DOHH2 (cell line): ENCODE measurements around the gene AGBL4.

Source experiments
- H3F3A ChIP-seq: fragments of 200-600 bp; sonication (generic), shearing (Covaris generic); 2 replicates; pipeline ENCODE4 v1.6.0; 2016; ENCODE audit warnings: antibody characterized with exemption, mild to moderate bottlenecking; ENCODE audit not compliant: control insufficient read depth, insufficient read depth
- H3K27ac ChIP-seq: fragments of 200-600 bp; sonication (generic); 2 replicates; pipeline ENCODE4 v1.5.1; 2014; ENCODE audit warnings: low read depth, mild to moderate bottlenecking, low read length, moderate library complexity
- H3K27me3 ChIP-seq: fragments of 200-600 bp; sonication (generic); 2 replicates; pipeline ENCODE4 v1.6.1; 2014; ENCODE audit warnings: mild to moderate bottlenecking, low read length, mixed read lengths; ENCODE audit not compliant: control insufficient read depth
- H3K36me3 ChIP-seq: fragments of 200-600 bp; sonication (generic); 2 replicates; pipeline ENCODE4 v1.6.1; 2014; ENCODE audit warnings: mild to moderate bottlenecking, low read length, moderate library complexity, mixed read lengths; ENCODE audit not compliant: control insufficient read depth
- H3K4me1 ChIP-seq: fragments of 200-600 bp; sonication (generic); 2 replicates; pipeline ENCODE4 v1.6.1; 2014; ENCODE audit warnings: mild to moderate bottlenecking, low read length, mixed read lengths; ENCODE audit not compliant: control insufficient read depth
- H3K4me2 ChIP-seq: fragments of 200-600 bp; sonication (generic); 2 replicates; pipeline ENCODE4 v1.6.0; 2014; ENCODE audit warnings: mild to moderate bottlenecking, low read length, moderate library complexity
- H3K4me3 ChIP-seq: fragments of 200-600 bp; sonication (generic); 2 replicates; pipeline ENCODE4 v1.5.1; 2014; ENCODE audit warnings: mild to moderate bottlenecking, low read length, mixed read lengths
- H3K79me2 ChIP-seq: fragments of 200-600 bp; sonication (generic); 2 replicates; pipeline ENCODE4 v1.6.1; 2014; ENCODE audit warnings: mild to moderate bottlenecking, low read length, mixed read lengths; ENCODE audit not compliant: control insufficient read depth
- H3K9me2 ChIP-seq: fragments of 200-600 bp; sonication (generic); replicated peaks from 2 replicates; pipeline ENCODE4 v1.6.1; 2014; ENCODE audit warnings: mild to moderate bottlenecking, low read length, mixed read lengths; ENCODE audit not compliant: control insufficient read depth
- H3K9me3 ChIP-seq: fragments of 200-600 bp; sonication (generic); 2 replicates; pipeline ENCODE4 v1.6.1; 2014; ENCODE audit warnings: antibody characterized with exemption, low read length, mixed read lengths; ENCODE audit not compliant: control insufficient read depth, insufficient read depth
- H4K20me1 ChIP-seq: fragments of 200-600 bp; sonication (generic); 2 replicates; pipeline ENCODE4 v1.6.0; 2014; ENCODE audit warnings: low read depth, mild to moderate bottlenecking, antibody characterized with exemption, low read length, moderate library complexity; ENCODE audit not compliant: control insufficient read depth, insufficient read depth
- EZH2phosphoT487 ChIP-seq: fragments of 200-600 bp; sonication (generic); IDR thresholded peaks from 2 replicates; pipeline ENCODE4 v1.6.1; 2017; ENCODE audit warnings: borderline replicate concordance, mild to moderate bottlenecking, antibody characterized with exemption, low read length, moderate library complexity, mixed read lengths
- TF ChIP-seq, protein P1 (sequence below): fragments of 200-600 bp; sonication (generic); IDR thresholded peaks from one replicate; pipeline ENCODE4 v1.5.1; 2014; ENCODE audit warnings: antibody characterized with exemption, mild to moderate bottlenecking, low read depth, low read length; ENCODE audit not compliant: poor library complexity, severe bottlenecking

The AGBL4 gene

DNA sequence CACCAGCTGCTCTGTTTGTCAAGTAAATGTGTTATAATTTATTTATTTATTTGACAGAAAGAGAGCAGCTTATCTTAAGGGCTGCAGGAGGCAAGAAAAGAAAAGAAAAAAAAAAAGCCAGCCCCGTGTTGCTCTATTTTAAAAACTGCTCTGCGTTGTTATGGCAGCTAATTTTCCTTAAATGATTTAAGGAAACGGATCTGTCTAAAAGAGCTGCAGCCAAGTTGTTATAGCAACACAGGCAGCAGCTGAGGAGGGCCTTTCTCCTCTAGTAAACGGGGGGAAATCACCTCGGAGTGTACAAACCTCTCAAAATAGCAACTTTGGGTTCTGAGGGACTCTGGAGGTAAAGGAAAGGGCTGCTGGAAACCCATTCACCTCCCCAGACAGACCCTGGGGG is 1396.3 kb downstream of the AGBL4 start:
- no peaks in the 10 kb centered on the region for H3K9me2 ChIP-seq
- no peaks in the 10 kb centered on the region for H3K4me1 ChIP-seq
- H3K79me2 ChIP-seq = no peaks in the 10 kb centered on the region
- H3K27ac ChIP-seq = no peak overlapping the region
- no peak for TF ChIP-seq EZH2phosphoT487
- TF ChIP-seq, protein P1, sequence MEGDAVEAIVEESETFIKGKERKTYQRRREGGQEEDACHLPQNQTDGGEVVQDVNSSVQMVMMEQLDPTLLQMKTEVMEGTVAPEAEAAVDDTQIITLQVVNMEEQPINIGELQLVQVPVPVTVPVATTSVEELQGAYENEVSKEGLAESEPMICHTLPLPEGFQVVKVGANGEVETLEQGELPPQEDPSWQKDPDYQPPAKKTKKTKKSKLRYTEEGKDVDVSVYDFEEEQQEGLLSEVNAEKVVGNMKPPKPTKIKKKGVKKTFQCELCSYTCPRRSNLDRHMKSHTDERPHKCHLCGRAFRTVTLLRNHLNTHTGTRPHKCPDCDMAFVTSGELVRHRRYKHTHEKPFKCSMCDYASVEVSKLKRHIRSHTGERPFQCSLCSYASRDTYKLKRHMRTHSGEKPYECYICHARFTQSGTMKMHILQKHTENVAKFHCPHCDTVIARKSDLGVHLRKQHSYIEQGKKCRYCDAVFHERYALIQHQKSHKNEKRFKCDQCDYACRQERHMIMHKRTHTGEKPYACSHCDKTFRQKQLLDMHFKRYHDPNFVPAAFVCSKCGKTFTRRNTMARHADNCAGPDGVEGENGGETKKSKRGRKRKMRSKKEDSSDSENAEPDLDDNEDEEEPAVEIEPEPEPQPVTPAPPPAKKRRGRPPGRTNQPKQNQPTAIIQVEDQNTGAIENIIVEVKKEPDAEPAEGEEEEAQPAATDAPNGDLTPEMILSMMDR = no peak
- H3K36me3 ChIP-seq = no peaks in the 10 kb centered on the region
- H3K9me3 ChIP-seq = no peaks in the 10 kb centered on the region
- H3F3A ChIP-seq = no peaks in the 10 kb centered on the region
- no peak overlapping the region for H3K4me3 ChIP-seq
- H4K20me1 ChIP-seq = no peaks in the 10 kb centered on the region
- H3K4me2 ChIP-seq = no peak overlapping the region
- peaks cover 10% of the 10 kb centered on the region for H3K27me3 ChIP-seq

DNA sequence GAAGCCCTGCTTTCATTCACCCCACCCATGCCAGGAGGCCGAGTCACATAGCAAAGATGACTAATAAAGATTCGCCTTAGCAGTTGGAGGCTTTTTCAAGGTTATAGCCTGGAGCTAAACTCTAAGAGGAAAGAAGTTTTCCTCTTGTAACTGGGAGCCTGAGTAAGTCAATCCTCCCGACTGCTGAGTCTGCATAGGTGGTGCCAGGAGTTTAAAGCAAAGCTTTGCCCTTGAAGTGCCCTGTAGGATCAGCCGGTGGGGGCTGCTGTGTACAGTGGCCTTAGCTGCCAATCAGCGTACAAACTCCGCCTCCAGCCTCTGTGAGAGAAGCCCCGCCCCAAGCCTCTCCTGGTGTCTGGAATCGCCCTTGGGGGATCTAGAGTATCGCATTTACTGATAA is 1404.2 kb downstream of the AGBL4 start:
- TF ChIP-seq EZH2phosphoT487 = no peak
- TF ChIP-seq, protein P1 = no peak
- no peaks in the 10 kb centered on the region for H3K9me2 ChIP-seq
- H3K4me1 ChIP-seq = no peaks in the 10 kb centered on the region
- H3K79me2 ChIP-seq = no peaks in the 10 kb centered on the region
- no peaks in the 10 kb centered on the region for H4K20me1 ChIP-seq
- peaks cover 7% of the 10 kb centered on the region; the same call in 1 of the 2 replicates for H3K27me3 ChIP-seq
- H3F3A ChIP-seq = no peaks in the 10 kb centered on the region
- no peak overlapping the region for H3K27ac ChIP-seq
- no peak overlapping the region for H3K4me3 ChIP-seq
- H3K36me3 ChIP-seq = no peaks in the 10 kb centered on the region
- H3K4me2 ChIP-seq = no peak overlapping the region
- no peaks in the 10 kb centered on the region for H3K9me3 ChIP-seq

DNA sequence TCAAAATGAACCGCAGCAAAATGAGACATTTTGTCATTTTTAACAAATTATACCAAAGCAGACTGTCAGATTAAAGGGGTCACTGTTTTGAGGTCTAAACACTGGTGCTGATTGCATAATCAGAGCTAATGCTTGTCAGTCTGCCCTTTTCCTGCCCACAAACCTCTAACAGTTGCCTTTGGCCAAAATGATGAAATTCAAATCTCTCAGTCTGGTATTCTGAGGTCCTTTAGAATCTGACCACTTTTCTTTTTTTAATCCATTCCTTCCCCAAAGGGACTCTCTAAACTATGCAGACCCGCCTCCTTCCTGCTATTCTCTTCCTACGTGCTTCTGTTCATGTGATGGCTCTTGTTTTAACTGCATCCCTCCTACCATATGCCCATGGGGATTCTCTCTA is 1406.5 kb downstream of the AGBL4 start:
- Histone ChIP-seq H3K4me3 (no peak overlapping the region), H3K4me2 (no peak overlapping the region), H3F3A (no peaks in the 10 kb centered on the region), H3K4me1 (no peaks in the 10 kb centered on the region), H4K20me1 (no peaks in the 10 kb centered on the region), H3K9me2 (no peaks in the 10 kb centered on the region), H3K79me2 (no peaks in the 10 kb centered on the region), H3K36me3 (no peaks in the 10 kb centered on the region), H3K9me3 (no peaks in the 10 kb centered on the region), H3K27ac (no peak overlapping the region), H3K27me3 (peaks cover 11% of the 10 kb centered on the region; the same call in 1 of the 2 replicates)
- no peak for TF ChIP-seq EZH2phosphoT487
- TF ChIP-seq, protein P1 = no peak

DNA sequence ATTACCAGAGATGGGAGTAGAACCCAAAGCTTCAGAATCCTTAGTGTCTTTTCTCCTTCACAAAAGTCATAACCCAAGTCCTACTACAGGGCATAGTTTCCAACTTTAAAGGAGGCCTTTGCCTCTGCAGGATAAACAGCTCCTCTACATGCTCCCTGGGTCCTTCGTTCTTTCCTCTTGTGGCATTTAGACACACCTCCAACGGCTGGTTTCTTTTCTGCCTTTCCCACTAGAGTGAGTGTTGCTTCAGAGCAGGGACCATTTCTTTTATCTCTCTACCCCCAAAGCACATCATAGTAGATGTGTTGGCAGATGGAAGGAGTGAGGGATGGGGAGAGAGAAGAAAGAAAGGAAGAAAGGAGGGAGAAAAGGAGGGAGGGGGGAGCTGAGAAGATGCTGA is 1407.0 kb downstream of the AGBL4 start:
- Histone ChIP-seq H3K79me2 (no peaks in the 10 kb centered on the region), H3K4me1 (no peaks in the 10 kb centered on the region), H3K27me3 (peaks cover 11% of the 10 kb centered on the region; the same call in 1 of the 2 replicates), H3K4me3 (no peak overlapping the region), H3K9me3 (no peaks in the 10 kb centered on the region), H3F3A (no peaks in the 10 kb centered on the region), H3K4me2 (no peak overlapping the region), H4K20me1 (no peaks in the 10 kb centered on the region), H3K36me3 (no peaks in the 10 kb centered on the region), H3K9me2 (no peaks in the 10 kb centered on the region), H3K27ac (no peak overlapping the region)
- no peak for TF ChIP-seq EZH2phosphoT487
- TF ChIP-seq, protein P1 = no peak
